Retina (tissue), 1 donor: ENCODE measurements around the gene MAJIN.

Experiments used
- DNase-seq: peaks from one replicate; pipeline ENCODE4 v3.0.0-alpha.2; 2016

The MAJIN gene

GRCh38 chr11:64910451-64911093, 61.3 kb downstream of the MAJIN start:
- DNase-seq, result no peak

- DNase-seq, result no peak
Measured at GRCh38 chr11:64909653-64910343, 62.1 kb downstream of the MAJIN start.

- DNase-seq, result no peak
Measured at GRCh38 chr11:64908766-64909165, 63.1 kb downstream of the MAJIN start.

- no peak for DNase-seq
Measured at GRCh38 chr11:64906314-64906635, 65.6 kb downstream of the MAJIN start.

- no peak for DNase-seq
Measured at GRCh38 chr11:64905516-64906313, 66.2 kb downstream of the MAJIN start.

GRCh38 chr11:64903291-64903833, 68.5 kb downstream of the MAJIN start:
- no peak for DNase-seq

- no peak for DNase-seq
Measured at GRCh38 chr11:64902102-64902900, 69.6 kb downstream of the MAJIN start.

- DNase-seq, result no peak
Measured at GRCh38 chr11:64900774-64901173, 71.1 kb downstream of the MAJIN start.

GRCh38 chr11:64900263-64900678, 71.6 kb downstream of the MAJIN start:
- DNase-seq, result no peak

- DNase-seq, result no peak
Measured at GRCh38 chr11:64898541-64898940, 73.4 kb downstream of the MAJIN start.

GRCh38 chr11:64898076-64898445, 73.8 kb downstream of the MAJIN start:
- DNase-seq, result no peak

- DNase-seq, result no peak
Measured at GRCh38 chr11:64897381-64898075, 74.4 kb downstream of the MAJIN start.

- DNase-seq, result no peak
Measured at GRCh38 chr11:64896448-64897022, 75.4 kb downstream of the MAJIN start.

- no peak for DNase-seq
Measured at GRCh38 chr11:64894812-64895452, 77.0 kb downstream of the MAJIN start.

- DNase-seq, result peak; percentile 78
Measured at GRCh38 chr11:64894070-64894811, 77.7 kb downstream of the MAJIN start.

GRCh38 chr11:64893194-64894069, 78.5 kb downstream of the MAJIN start:
- DNase-seq, result no peak

GRCh38 chr11:64892838-64893193, 79.1 kb downstream of the MAJIN start:
- no peak for DNase-seq

GRCh38 chr11:64892411-64892831, 79.5 kb downstream of the MAJIN start:
- no peak for DNase-seq

- DNase-seq, result no peak
Measured at GRCh38 chr11:64891880-64892279, 80.0 kb downstream of the MAJIN start.
